ENCODE data around the gene NAALADL2.

- TF ChIP-seq CTCF (IDR thresholded peaks at IDR 0.05) (no peak), ZFX (IDR thresholded peaks at IDR 0.05; ENCODE audit: borderline replicate concordance) (no peak)
Observed at GRCh38 chr3:174936590-174936989, 77.5 kb downstream of the NAALADL2 start.
